ENCODE results near the gene KTN1. TPM values are rescaled to one million over a fixed set of nuclear protein-coding genes. Genes with fewer than 3 reads are reported as not detected.

KTN1 gene
- total RNA-seq, 1 experiment from 2014 or later = 125 TPM

DNA sequence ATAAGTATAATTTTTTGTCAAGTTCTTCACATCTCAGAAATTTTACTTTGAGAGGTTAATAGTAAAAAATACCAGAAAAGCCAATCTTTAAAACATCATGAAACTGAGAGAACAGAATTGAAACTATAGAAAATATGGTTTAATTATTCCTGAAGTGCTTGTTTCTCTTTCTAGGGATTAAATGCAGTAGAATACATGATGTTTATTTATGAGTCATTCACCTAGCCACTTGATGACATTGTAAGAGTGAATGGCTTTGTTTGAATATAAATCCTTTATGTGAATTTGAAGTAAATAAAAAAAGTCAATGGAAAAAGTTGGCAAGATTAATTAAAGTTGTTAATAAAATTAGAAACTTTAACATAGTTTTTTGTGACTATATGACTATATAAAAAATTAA lies 48.4 kb downstream of the KTN1 start (continued):
- no peak for TF ChIP-seq ZSCAN18 (CRISPR knock-in tag; IDR thresholded peaks at IDR 0.05)
- no peak for TF ChIP-seq CREM (CRISPR knock-in tag; IDR thresholded peaks at IDR 0.05)
- no peak for TF ChIP-seq TCF7 (CRISPR knock-in tag; IDR thresholded peaks at IDR 0.05; ENCODE audit: low read depth)
- TF ChIP-seq, protein P1, sequence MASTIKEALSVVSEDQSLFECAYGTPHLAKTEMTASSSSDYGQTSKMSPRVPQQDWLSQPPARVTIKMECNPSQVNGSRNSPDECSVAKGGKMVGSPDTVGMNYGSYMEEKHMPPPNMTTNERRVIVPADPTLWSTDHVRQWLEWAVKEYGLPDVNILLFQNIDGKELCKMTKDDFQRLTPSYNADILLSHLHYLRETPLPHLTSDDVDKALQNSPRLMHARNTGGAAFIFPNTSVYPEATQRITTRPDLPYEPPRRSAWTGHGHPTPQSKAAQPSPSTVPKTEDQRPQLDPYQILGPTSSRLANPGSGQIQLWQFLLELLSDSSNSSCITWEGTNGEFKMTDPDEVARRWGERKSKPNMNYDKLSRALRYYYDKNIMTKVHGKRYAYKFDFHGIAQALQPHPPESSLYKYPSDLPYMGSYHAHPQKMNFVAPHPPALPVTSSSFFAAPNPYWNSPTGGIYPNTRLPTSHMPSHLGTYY (CRISPR knock-in tag; IDR thresholded peaks at IDR 0.05) = no peak
- TF ChIP-seq STAT6 (CRISPR knock-in tag; conservative IDR thresholded peaks at IDR 0.05; ENCODE audit: low read depth) = no peak
- no peak for TF ChIP-seq ARID4B (CRISPR knock-in tag; IDR thresholded peaks at IDR 0.05; ENCODE audit: borderline replicate concordance)
- TF ChIP-seq RELA (CRISPR knock-in tag; IDR thresholded peaks at IDR 0.05; ENCODE audit: borderline replicate concordance) = no peak

- no peak overlapping the region for H3K4me3 Mint-ChIP-seq
- no peak for TF ChIP-seq NFYB (CRISPR knock-in tag; conservative IDR thresholded peaks at IDR 0.05; ENCODE audit: low read depth)
- no peak for TF ChIP-seq ZNF121 (CRISPR knock-in tag; IDR thresholded peaks at IDR 0.05)
- TF ChIP-seq ATF1 (CRISPR knock-in tag; IDR thresholded peaks at IDR 0.05) = no peak
- DNase-seq (ENCODE audit: low spot score) (no peak), ATAC-seq (no peak)
- peaks cover 53% of the 10 kb centered on the region for H3K36me3 Mint-ChIP-seq
- ChIA-PET POLR2A (no interaction called here), CTCF (interaction anchor here (1.2 kb wide), 1 partner anchor 198 kb away, joined by 3 read pairs; the partner anchor contains the start of gene TBPL2)
- H3K9me3 Mint-ChIP-seq = no peaks in the 10 kb centered on the region
- H3K27me3 Mint-ChIP-seq (ENCODE audit: low read depth) = no peaks in the 10 kb centered on the region
- no peak overlapping the region for H3K27ac Mint-ChIP-seq
- peaks cover 26% of the 10 kb centered on the region for H3K4me1 Mint-ChIP-seq
Measured at GRCh38 chr14:55638665-55639064, 58.7 kb downstream of the KTN1 start.

DNA sequence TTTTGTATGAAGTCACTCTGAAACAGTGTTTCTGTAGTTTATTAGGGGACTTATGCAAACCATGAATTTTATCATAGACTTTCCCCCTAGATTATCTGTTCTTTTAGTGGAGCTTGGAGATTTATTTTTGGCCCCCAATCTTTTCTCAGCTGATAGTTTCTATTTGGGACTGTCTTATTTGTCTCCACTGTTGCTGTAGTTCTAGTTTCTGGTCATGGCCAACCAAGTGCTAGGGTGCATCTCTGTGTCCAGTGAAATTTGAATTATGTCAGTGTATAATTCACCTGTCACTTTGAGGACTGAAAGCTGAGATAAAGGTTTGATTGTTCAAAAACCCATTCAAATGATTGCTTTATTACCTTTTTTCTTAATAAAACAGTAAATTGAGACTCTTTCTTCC lies 61.3 kb downstream of the KTN1 start:
- DNase-seq (ENCODE audit: low spot score) = no peak
- Mint-ChIP-seq H3K27me3 (ENCODE audit: low read depth) (no peaks in the 10 kb centered on the region), H3K27ac (no peak overlapping the region), H3K9me3 (no peaks in the 10 kb centered on the region), H3K4me1 (peaks cover 26% of the 10 kb centered on the region), H3K36me3 (peaks cover 50% of the 10 kb centered on the region), H3K4me3 (no peak overlapping the region)
- no peak for ATAC-seq
- CTCF ChIA-PET = interaction anchor here (1.1 to 2.4 kb wide), 3 partner anchors 195 to 841 kb away, joined by 3 to 14 read pairs (median 3); no protein-coding TSS in a partner anchor
- POLR2A ChIA-PET = interaction anchor here (0.6 kb wide), 1 partner anchor 28 kb away, joined by 3 read pairs; no protein-coding TSS in a partner anchor
- TF ChIP-seq, protein P2, sequence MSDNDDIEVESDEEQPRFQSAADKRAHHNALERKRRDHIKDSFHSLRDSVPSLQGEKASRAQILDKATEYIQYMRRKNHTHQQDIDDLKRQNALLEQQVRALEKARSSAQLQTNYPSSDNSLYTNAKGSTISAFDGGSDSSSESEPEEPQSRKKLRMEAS (CRISPR knock-in tag; IDR thresholded peaks at IDR 0.05) = no peak
- TF ChIP-seq EMX1 (CRISPR knock-in tag; IDR thresholded peaks at IDR 0.05) (no peak), TEAD1 (CRISPR knock-in tag; IDR thresholded peaks at IDR 0.05) (no peak), ZSCAN18 (CRISPR knock-in tag; IDR thresholded peaks at IDR 0.05) (no peak), ESRRA (CRISPR knock-in tag; IDR thresholded peaks at IDR 0.05; ENCODE audit: borderline replicate concordance) (no peak), ATF2 (CRISPR knock-in tag; IDR thresholded peaks at IDR 0.05; ENCODE audit: borderline replicate concordance, low read depth) (no peak)
- TF ChIP-seq, protein P3, sequence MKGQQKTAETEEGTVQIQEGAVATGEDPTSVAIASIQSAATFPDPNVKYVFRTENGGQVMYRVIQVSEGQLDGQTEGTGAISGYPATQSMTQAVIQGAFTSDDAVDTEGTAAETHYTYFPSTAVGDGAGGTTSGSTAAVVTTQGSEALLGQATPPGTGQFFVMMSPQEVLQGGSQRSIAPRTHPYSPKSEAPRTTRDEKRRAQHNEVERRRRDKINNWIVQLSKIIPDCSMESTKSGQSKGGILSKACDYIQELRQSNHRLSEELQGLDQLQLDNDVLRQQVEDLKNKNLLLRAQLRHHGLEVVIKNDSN (CRISPR knock-in tag; IDR thresholded peaks at IDR 0.05) = no peak
